ENCODE data around the gene HLA-DRA.
"Not testable (repeated sequence)": the region's sequence is repeated elsewhere in the genome, so short reads cannot be mapped to it uniquely, and the experiment has no call there.

Gene HLA-DRA

DNA sequence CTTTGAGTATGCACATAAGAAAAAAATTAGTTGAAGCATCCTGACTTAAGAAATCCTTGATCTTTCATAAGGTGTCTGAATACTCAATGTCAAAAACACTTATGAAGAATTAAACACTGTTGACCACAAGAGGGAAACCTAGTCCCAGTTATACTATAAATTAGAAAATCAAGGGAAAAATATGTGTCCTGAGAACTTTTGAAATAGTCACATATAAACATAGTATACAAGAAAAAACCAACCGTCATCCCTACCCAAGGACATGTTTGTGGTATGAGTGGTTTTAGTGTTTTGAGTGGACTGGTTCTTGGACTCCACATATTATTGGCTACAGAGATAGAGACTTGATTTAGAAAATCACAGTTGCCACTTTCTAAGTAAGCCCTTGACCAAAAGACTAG is 7.6 kb upstream of the HLA-DRA start:
- DNase-seq = peak in 1 of 2 donors; percentile 63

DNA sequence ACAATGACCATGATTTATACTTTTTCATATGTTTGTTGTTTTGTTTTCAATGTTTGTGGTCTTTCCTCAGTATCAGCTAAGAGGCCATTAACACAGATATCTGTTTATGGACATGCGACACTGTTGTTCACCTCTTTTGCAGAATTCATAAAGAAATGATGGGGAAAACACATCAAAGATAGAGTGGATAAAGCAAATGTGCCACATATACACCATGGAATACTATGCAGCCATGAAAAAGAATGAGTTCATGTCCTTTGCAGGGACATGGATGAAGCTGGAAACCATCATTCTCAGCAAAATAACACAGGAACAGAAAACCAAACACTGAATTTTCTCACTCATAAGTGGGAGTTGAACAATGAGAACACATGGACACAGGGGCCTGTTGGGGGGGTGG is 5.7 kb upstream of the HLA-DRA start:
- not testable (repeated sequence) for DNase-seq

DNA sequence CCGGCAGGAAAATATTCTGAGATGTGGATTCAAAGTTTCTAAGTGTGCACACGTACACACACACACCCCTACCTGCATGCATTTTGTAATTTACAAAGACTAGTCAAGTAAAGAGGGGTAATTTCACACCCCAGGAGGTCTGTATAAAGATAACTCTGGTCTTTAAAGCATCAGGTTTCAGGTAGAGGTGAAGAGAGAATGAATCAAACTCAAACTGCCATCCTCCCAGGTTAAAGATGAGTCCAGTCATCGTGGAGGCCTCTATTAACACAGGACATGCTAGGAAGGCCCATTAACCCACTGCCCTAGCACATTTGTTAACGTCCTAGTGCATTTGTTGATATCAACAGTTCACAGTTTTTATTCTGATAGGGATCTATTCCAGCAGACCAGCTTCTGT is 3.5 kb upstream of the HLA-DRA start:
- no peak for DNase-seq

DNA sequence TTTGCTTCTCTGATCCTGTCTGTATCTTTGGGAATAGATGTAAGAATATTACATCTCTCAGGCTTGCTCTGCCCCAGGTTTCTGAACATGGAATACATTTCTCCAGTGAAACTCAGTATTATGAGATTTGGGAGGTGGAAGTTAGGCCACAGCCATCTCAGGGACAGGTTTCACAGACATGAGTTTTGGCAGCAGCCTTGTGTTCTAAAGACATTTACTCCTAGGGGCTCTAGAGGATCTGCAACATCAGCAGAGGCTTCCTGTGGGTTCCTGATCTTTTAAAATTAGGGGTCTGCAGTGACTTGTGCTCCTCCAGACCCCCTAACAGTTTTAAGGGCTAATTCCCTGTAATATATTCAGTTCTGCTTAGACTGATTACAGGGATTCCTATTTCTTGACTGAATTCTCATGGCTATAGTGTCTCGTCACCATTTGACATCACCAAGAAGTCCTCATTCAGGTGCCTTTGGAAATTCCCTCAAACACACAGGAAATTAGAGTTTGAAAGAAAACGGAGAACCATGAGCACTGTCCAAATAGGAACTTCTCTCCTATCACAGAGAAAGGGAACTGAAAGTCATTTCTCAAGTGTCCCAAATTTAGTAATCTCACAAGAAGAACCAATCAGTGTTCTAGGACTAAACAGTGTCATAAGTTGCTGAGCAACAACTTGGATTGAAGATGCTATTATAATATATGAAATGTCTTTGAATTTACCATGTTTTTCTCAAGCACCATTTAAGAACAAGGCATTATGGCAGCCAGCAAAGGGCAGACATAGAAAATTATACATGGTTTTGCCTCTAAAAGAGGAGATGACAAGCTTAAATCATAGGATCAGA is 2.5 kb upstream of the HLA-DRA start:
- peak; percentile 36 to 66 for DNase-seq

DNA sequence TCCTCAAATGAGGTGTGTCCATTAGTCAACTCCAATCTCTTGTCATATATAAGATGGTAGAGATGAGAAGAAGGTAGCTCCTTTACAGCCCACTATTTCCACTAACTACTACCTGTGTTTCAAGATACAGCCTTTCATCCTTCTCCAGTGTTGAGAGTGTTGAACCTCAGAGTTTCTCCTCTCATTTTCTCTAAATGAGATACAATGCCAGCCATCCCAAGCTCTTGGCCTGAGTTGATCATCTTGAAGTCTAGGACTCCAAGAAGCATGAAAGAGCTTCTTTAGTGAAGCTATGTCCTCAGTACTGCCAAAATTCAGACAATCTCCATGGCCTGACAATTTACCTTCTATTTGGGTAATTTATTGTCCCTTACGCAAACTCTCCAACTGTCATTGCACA is 548 bp upstream of the HLA-DRA start:
- DNase-seq = no peak

DNA sequence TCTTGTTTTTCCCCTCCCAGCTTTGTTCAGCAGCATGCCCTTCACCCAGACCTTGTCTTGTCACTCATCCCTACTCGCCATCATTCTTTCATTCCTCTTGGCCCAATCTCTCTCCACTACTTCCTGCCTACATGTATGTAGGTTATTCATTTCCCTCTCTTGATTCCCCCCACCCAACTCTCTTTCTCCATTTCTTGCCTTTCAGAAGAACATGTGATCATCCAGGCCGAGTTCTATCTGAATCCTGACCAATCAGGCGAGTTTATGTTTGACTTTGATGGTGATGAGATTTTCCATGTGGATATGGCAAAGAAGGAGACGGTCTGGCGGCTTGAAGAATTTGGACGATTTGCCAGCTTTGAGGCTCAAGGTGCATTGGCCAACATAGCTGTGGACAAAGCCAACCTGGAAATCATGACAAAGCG is 2.6 kb downstream of the HLA-DRA start:
- DNase-seq = no peak

DNA sequence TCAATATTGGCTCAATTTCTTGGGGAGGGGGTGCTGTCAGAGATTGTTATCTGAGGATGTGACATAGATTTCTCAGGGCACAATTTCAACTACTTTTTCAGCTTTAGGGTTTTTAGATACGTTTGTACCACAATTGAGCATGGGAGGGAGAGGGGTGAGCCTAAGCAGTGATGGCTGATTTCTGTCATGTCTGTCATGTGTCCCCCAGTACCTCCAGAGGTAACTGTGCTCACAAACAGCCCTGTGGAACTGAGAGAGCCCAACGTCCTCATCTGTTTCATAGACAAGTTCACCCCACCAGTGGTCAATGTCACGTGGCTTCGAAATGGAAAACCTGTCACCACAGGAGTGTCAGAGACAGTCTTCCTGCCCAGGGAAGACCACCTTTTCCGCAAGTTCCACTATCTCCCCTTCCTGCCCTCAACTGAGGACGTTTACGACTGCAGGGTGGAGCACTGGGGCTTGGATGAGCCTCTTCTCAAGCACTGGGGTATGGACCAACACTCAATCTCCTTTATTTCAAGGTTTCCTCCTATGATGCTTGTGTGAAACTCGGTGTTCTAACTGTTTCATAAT is 3.4 kb downstream of the HLA-DRA start:
- DNase-seq = no peak

DNA sequence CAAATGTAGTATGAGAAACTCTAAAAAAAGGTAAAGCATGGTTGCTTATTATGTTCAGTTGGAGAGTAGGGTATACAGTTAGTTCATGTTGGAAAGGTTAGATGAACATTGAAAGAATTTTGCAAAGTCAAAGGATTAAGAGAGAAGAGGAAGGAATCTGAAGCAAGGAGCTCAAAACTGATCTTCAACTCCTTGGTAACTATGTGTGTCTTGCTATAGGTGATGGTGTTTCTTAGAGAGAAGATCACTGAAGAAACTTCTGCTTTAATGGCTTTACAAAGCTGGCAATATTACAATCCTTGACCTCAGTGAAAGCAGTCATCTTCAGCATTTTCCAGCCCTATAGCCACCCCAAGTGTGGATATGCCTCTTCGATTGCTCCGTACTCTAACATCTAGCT is 4.7 kb downstream of the HLA-DRA start:
- DNase-seq = no peak

DNA sequence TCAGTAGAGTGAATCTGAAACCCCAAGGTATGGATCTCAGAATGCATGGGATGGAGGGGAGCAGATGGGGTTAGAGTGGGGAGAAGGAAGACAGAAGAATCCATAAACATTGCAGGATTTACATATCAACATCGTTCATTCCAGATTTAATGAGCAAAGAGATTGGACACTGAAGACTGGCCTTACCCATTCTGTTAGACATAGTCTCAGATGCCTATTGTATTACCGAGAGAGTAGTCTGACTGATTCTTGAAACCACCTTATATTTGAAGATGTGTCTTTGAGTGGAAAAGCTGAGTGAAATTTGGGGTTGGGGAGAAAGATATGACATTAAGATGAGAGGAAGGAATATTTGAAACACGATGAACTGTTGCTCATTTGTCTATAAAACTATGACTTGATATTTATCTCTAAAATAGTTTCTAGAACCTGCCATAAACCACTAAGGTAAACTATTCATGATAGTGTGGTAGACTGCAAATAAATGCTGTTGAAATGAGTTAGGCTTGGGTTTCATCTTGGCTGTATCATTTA is 5.7 kb downstream of the HLA-DRA start:
- DNase-seq = no peak

DNA sequence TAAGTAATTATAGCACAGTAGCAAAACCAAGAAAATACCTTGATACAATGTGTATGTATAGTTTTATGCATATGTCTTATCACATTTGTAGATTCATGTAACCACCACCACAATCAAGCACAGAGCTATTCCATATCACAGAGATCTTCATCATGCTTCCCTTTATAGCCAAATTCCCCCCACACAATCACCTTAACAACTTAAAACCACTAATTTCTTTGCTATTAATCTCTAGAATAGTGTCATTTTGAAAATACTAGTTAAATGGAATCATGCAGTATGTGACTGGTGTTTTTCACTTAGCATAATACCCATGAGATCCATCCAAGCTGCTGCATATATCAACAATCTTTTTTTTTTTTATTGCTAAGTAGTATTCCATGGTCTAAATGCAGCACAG is 8.2 kb downstream of the HLA-DRA start:
- DNase-seq = no peak

DNA sequence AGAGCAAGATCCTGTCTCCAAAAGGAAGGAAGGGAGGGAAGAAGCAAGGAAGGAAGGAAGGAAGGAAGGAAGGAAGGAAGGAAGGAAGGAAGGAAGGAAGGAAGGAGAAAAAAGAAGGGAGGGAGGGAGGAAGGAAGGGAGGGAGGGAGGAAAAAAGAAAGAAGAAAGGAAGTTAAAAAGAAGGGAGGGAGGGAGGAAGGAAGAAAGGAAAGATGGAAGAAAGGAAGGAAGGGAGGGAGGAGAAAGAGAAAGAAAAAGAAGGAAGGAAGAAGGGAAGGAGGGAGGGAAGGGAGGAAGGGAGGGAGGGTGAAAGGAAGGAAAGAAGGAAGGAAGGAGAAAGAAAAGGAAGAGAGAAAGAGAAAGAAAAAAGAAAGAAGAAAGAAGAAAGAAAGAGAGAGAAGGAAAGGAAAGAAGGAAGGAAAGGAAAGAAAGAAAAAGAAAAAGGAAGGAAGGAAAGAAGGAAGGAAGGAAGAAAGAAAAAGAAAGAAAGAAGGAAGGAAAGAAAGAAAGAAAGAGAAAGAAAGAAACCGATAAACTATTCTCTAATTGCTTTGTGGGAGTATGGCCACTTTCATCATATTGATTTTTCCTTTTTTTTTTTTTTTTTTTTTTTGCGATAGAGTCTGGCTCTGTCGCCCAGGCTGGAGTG is 9.5 kb downstream of the HLA-DRA start:
- DNase-seq = no peak

DNA sequence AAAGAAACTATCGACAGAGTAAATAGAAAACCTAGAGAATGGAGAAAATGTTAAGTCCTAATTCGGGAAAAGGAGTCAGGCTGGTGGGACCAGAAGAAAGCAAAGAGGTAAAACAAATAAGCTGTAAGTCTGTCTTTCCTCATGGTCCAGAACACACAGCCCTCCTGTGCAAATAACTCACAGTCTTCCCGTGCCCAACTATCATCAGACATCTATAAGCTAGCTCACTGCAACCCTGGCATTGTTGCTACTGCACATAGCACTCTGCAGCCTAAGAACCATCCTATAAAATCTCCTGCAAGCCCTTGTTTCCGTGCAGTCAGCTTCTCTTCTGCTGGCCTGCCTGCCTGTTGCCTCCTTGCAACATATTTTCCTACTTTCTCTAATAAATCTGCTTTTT is 17.4 kb downstream of the HLA-DRA start:
- DNase-seq = no peak

DNA sequence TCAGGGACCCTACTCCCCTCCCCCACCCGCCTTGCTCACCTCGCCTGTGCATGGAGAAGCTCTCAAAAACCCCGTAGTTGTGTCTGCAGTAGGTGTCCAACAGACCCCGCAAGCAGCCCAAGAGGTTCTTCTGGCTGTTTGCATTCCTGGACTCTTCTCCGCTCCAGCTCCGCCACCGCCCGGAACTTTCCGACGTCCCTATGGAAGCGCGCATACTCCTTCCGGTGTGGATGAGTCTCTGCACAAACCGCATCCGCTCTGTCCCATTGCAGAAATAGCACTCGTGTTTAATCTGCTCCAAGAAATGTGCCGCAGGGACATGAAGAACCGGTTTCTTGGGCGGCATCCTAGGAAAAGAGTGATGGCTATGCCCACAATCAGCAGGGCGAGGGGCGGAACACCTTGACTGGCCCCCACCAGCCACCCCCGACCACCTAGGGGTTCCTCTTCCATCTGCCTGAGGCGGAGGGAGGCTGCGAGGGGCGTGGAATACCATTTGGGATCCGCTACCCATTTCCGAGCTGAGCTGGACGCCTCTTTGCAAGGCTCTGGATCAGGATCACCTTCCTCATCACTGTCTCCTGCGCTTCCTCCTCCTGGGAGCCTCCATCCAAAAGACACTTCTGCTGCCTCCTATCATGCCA is 20.2 kb downstream of the HLA-DRA start:
- DNase-seq = no peak

DNA sequence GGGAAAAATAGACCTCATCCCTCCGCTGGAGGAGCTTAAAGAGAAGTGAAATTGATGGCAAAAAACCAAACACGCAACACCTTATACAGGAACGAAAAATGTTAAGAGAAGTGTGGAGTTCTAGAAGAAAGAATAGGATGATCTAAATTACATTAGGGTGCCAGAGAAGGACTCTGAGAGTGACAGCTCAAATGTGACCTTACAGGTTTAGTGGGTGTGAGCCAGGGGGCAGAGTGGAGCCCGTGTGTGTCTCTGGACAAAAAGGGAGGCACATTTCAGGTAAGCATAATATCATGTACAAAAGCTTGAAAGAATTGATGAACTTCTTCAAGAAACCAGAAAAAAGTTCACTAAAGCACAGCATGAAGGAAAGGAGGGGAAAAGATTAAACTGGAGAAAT is 20.8 kb downstream of the HLA-DRA start:
- no peak for DNase-seq

DNA sequence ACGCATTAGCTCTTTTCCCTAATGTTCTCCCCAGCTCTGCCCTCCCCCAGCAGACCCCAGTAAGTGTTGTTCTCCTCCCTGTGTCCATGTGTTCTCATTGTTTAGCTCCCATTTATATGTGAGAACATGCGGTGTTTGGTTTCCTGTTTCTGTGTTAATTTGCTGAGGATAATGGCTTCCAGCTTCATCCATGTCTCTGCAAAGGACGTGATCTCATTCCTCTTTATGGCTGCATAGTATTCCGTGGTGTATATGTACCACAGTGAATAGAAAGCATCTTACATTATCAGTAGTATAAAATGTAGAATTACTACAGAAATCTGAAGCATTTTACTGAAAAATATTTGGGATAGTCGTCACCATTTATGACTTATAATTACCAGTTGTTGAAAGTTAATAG is 21.8 kb downstream of the HLA-DRA start:
- DNase-seq = no peak

DNA sequence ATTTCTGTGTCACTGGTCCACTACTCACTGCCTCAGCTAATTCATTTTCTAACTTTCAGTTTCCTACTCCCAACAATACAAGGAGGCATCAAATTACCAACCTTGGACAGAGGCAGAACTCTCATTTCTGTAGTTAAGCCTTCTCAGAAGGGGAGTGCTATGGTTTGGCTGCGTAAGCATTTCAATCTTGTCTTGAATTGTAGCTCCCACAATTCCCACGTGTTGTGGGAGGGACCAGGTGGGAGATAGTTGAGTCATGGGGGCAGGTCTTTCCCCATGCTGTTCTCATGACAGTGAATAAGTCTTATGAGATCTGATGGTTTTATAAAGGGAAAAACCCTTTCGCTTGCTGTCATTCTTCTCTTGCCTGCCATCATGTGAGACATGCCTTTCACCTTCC is 22.9 kb downstream of the HLA-DRA start:
- DNase-seq = no peak

DNA sequence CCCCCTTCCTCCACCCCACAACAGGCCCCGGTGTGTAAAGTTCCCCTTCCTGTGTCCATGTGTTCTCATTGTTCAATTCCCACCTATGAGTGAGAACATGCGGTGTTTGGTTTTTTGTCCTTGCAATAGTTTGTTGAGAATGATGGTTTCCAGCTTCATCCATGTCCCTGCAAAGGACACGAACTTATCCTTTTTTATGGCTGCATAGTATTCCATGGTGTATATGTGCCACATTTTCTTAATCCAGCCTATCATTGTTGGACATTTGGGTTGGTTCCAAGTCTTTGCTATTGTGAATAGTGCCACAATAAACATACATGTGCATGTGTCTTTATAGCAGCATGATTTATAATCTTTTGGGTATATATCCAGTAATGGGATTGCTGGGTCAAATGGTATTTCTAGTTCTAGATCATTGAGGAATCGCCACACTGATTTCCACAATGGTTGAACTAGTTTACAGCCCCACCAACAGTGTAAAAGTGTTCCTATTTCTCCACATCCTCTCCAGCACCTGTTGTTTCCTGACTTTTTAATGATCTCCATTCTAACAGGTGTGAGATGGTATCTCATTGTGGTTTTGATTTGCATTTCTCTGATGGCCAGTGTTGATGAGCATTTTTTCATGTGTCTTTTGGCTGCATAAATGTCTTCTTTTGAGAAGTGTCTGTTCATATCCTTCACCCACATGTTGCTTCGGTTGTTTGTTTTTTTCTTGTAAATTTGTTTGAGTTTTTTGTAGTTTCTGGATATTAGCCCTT is 28.2 kb downstream of the HLA-DRA start:
- not testable (repeated sequence) for DNase-seq

DNA sequence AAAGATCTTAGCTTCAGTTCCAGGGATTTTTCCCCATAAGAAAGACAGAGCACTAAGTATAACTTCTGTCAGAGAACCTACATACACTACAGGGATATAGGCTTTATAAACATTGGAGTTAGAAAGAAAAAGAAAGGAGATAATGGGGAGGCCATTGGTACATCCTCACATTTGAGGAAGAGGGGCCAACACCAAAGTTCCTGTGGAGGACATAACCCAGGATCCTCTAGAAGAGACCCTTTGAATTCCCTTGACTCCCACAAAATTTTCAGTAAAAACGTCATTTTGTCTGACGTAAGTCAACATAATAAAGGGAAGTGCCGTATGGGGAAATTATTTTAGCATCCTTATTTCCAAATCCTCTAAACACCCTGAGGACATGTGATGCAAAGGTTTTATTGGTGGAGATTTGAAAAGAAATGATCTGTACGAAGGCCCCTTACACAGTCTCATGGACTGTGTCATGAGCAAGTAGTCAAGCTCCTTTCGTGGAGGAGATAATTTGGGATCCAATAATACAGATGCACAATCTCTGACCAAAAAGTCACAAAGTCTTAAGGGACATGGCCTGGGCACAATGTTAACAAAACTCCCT is 33.2 kb downstream of the HLA-DRA start:
- DNase-seq = peak in 1 of 2 donors; percentile 14

DNA sequence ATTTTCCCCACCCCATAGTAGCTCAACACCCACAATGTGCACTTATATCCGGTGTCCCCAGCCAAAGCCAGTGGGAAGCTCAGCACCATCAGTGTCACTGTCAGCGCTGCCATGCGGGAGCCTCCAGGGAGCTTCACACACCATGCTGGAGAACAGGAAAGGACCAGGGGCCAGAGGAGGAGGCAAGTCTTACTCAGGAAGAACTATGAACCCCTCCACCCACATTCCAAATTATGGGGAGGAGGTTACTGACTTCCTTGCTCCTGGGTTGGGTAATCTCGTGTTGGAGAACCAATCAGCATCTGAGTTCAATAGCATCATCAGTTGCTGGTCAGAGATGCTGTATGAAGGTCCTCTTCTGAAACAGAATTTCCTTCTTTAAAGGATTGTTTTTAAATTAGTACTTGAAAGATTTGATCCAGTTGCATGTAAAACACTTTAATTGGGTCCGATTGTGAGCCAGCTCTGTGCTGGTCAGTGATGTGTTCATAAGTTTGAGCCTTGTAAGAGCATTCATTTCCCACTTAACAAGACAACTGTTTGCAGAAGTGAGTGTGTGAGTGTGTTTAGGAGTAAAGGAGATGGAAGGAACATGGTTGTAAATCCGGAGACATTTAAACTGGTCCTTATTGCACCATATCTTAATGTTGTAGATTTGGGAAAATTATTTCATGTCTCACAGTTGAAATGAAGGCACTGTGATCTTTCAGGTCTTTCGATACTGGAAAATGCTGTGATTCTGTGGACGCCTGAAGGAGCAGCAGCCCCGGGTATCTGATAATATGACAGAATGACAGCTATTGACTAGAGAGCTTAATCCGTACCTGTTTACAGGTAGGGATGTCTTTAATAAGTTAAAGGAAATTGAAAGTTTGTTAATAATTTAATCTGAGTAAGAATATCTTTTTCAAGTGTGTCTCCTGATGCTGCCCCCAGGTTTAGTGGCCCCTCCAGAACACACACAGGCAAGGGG is 34.0 kb downstream of the HLA-DRA start:
- peak; percentile 38 to 58 for DNase-seq

DNA sequence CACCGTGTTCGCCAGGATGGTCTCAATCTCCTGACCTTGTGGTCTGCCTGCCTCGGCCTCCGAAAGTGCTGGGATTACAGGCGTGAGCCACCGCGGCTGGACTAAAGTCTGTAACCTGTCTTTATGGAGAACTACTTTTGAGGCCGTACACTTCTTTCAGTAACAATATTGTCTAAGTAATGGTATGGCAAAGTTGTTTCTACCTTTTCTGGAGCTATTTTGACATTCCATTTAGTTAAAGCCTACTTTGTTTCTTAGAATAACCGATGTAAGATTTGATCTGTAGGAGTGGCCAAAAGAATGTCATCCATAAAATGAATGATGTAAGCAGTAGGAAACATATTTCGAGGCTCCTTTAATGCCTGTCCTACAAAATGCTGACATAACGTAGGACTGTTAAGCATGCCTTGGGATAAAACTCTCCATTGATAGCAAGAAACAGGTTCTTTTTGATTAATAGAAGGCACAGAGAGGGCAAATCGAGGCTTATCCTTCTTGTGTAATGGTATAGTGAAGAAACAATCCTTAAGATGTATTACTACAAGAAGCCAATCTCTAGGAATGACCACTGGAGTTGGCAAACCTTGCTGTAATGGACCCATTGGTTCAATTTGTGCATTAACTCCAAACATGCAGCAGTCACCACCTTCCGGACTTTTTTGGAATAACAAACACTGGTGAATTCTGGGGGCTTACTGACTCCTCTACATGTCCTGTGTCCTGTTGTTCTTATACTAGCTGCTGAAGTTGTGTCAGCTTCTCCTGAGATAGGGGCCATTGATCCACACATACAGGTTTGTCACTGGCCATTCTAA is 35.9 kb downstream of the HLA-DRA start:
- no peak for DNase-seq
